ENCODE measurements around the gene FAM171A1.

DNA sequence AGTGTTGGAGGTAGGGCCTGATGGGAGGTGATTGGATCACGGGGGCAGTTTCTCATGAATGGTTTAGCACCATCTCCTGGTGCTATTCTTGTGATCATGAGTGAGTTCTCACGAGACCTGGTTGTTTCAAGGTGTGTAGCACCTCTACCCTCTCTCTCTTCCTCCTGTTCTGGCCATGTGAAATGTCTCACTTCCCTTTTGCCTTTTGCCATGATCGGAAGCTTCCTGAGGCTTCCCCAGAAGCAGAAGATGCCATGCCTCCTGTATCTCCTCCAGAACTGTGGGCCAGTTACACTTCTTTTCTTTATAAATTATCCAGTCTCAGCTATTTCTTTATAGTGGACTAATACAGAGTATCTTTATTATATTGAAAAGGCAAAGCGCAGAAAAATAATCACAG is 90.1 kb downstream of the FAM171A1 start:
- no peak for TF ChIP-seq CTCF (conservative IDR thresholded peaks at IDR 0.05)
- no peak for TF ChIP-seq ZFX (IDR thresholded peaks at IDR 0.05)

Measured in C4-2B (cell line).